ENCODE measurements around the gene KIAA1671.
A peak's percentile ranks its signal among the peaks of the same experiment; 100 is the strongest.

Gene KIAA1671

DNA sequence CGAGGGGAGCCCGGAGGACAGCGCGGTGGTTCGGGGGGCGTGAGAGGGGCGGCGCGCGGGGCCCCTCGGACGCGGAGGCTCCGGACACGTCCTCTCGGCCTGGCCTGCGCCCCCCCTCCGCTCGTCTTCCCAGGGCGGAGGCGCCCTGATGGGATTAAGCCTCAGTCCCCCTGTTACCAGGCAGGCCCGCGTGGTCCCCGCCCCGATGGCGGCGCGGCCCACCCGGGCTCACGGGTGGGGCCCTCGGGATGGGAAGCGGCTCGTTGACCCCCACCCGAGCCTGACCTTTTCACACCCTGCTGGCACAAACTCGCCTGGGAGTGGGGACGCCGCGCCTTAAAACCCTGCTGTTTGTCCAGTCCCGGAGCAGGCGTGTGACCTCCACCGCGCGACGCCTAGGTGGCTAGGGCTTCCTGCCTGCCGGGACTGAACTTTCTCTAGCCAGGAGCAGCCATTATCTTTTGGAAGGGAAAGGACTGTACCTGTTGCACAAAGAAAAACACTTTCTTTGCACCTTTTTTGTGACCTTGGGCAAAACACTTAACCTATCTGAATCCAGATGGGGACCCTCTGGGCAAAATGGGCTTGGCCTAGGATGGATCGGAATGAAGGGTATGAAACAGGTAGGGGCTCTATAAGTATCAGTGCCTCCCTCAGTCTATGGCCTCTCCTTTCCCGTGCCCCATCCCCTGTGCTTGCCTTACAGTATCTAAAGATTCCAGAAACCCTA lies 1.0 kb downstream of the KIAA1671 start:
- peaks cover 5 to 9% of the 10 kb centered on the region in 2 donors for H3K4me1 ChIP-seq (ENCODE audit: control insufficient read depth in 1 of 2, insufficient read depth in 2 of 2, low read length in 2 of 2)
- no peaks in the 10 kb centered on the region for H3K9me3 ChIP-seq (ENCODE audit: control insufficient read depth in 1 of 2, low read length in 2 of 2)
- no peaks in the 10 kb centered on the region for H3K27me3 ChIP-seq (ENCODE audit: low read depth, low read length)
- peak overlapping the region; percentile 91 for H3K27ac ChIP-seq (ENCODE audit: low read length)
- H3K36me3 ChIP-seq (ENCODE audit: control insufficient read depth in 1 of 2, insufficient read depth in 2 of 2, low read length in 2 of 2) = no peaks in the 10 kb centered on the region
- H3K4me3 ChIP-seq (ENCODE audit: low read depth in 1 of 2, low read length in 2 of 2) = peak overlapping the region; percentile 83 to 86

GRCh38 chr22:24954114-24954463 lies 1.6 kb downstream of the KIAA1671 start:
- H3K9me3 ChIP-seq (ENCODE audit: control insufficient read depth in 1 of 2, low read length in 2 of 2) = no peaks in the 10 kb centered on the region
- peaks cover 5 to 9% of the 10 kb centered on the region in 2 donors for H3K4me1 ChIP-seq (ENCODE audit: control insufficient read depth in 1 of 2, insufficient read depth in 2 of 2, low read length in 2 of 2)
- no peaks in the 10 kb centered on the region for H3K27me3 ChIP-seq (ENCODE audit: low read depth, low read length)
- peak overlapping the region; percentile 72 for H3K27ac ChIP-seq (ENCODE audit: low read length)
- peak overlapping the region; percentile 83 to 86 for H3K4me3 ChIP-seq (ENCODE audit: low read depth in 1 of 2, low read length in 2 of 2)
- H3K36me3 ChIP-seq (ENCODE audit: control insufficient read depth in 1 of 2, insufficient read depth in 2 of 2, low read length in 2 of 2) = no peaks in the 10 kb centered on the region

- peaks cover 5 to 9% of the 10 kb centered on the region in 2 donors for H3K4me1 ChIP-seq (ENCODE audit: control insufficient read depth in 1 of 2, insufficient read depth in 2 of 2, low read length in 2 of 2)
- H3K27me3 ChIP-seq (ENCODE audit: low read depth, low read length) = no peaks in the 10 kb centered on the region
- H3K36me3 ChIP-seq (ENCODE audit: control insufficient read depth in 1 of 2, insufficient read depth in 2 of 2, low read length in 2 of 2) = no peaks in the 10 kb centered on the region
- no peak overlapping the region for H3K4me3 ChIP-seq (ENCODE audit: low read depth in 1 of 2, low read length in 2 of 2)
- H3K9me3 ChIP-seq (ENCODE audit: control insufficient read depth in 1 of 2, low read length in 2 of 2) = no peaks in the 10 kb centered on the region
- no peak overlapping the region for H3K27ac ChIP-seq (ENCODE audit: low read length)
Measured at GRCh38 chr22:24954856-24955255, 2.3 kb downstream of the KIAA1671 start.

- Histone ChIP-seq H3K27ac (ENCODE audit: low read length) (no peak overlapping the region), H3K4me1 (ENCODE audit: control insufficient read depth in 1 of 2, insufficient read depth in 2 of 2, low read length in 2 of 2) (peaks cover 5 to 9% of the 10 kb centered on the region in 2 donors), H3K4me3 (ENCODE audit: low read depth in 1 of 2, low read length in 2 of 2) (no peak overlapping the region), H3K9me3 (ENCODE audit: control insufficient read depth in 1 of 2, low read length in 2 of 2) (no peaks in the 10 kb centered on the region), H3K27me3 (ENCODE audit: low read depth, low read length) (no peaks in the 10 kb centered on the region), H3K36me3 (ENCODE audit: control insufficient read depth in 1 of 2, insufficient read depth in 2 of 2, low read length in 2 of 2) (no peaks in the 10 kb centered on the region)
Measured at GRCh38 chr22:24957043-24957442, 4.5 kb downstream of the KIAA1671 start.

GRCh38 chr22:24961217-24961844 lies 8.8 kb downstream of the KIAA1671 start:
- Histone ChIP-seq H3K4me1 (ENCODE audit: control insufficient read depth in 1 of 2, insufficient read depth in 2 of 2, low read length in 2 of 2) (no peaks in the 10 kb centered on the region), H3K9me3 (ENCODE audit: control insufficient read depth in 1 of 2, low read length in 2 of 2) (no peaks in the 10 kb centered on the region), H3K27me3 (ENCODE audit: low read depth, low read length) (no peaks in the 10 kb centered on the region), H3K4me3 (ENCODE audit: low read depth in 1 of 2, low read length in 2 of 2) (no peak overlapping the region), H3K36me3 (ENCODE audit: control insufficient read depth in 1 of 2, insufficient read depth in 2 of 2, low read length in 2 of 2) (no peaks in the 10 kb centered on the region), H3K27ac (ENCODE audit: low read length) (no peak overlapping the region)

DNA sequence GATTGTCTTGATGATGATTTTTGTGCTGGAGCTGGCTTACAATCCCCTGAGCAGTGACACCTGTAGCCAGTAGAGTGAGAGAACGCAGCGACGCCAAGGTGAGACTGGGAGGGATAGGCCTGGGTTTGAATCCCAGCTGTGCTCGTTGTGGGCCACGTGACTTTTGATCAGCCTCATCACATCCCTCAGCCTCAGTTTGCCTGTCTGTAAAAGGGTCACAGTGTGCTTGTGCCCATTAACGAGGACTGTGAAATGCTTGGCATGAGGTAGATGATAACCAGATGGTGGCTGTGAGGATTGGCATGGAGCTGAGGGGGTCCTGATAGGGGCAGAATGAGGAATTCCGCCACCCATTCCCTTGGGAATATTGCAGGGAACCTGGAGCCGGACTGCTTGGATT lies 9.6 kb downstream of the KIAA1671 start:
- Histone ChIP-seq H3K36me3 (ENCODE audit: control insufficient read depth in 1 of 2, insufficient read depth in 2 of 2, low read length in 2 of 2) (no peaks in the 10 kb centered on the region), H3K27me3 (ENCODE audit: low read depth, low read length) (no peaks in the 10 kb centered on the region), H3K9me3 (ENCODE audit: control insufficient read depth in 1 of 2, low read length in 2 of 2) (no peaks in the 10 kb centered on the region), H3K4me3 (ENCODE audit: low read depth in 1 of 2, low read length in 2 of 2) (no peak overlapping the region), H3K4me1 (ENCODE audit: control insufficient read depth in 1 of 2, insufficient read depth in 2 of 2, low read length in 2 of 2) (no peaks in the 10 kb centered on the region), H3K27ac (ENCODE audit: low read length) (no peak overlapping the region)

DNA sequence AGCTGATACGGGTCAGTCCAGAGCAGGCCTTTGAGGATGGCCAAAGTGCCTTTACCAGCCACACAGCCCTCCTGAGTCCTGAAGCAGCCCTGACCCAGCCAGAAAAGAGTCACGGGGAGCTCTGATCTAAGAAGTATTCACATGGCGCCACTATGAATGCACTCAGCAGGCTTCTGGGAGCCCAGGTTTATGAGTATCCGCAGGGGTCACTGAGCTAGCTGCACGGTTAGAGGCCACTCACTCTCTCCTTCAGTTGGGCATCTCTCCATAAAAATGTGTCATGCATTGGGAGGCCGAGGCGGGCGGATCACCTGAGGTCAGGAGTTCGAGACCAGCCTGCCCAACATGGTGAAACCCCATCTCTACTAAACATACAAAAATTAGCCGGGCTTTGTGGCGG lies 10.3 kb downstream of the KIAA1671 start:
- H3K27me3 ChIP-seq (ENCODE audit: low read depth, low read length) = no peaks in the 10 kb centered on the region
- H3K9me3 ChIP-seq (ENCODE audit: control insufficient read depth in 1 of 2, low read length in 2 of 2) = no peaks in the 10 kb centered on the region
- no peaks in the 10 kb centered on the region for H3K36me3 ChIP-seq (ENCODE audit: control insufficient read depth in 1 of 2, insufficient read depth in 2 of 2, low read length in 2 of 2)
- no peak overlapping the region for H3K4me3 ChIP-seq (ENCODE audit: low read depth in 1 of 2, low read length in 2 of 2)
- H3K4me1 ChIP-seq (ENCODE audit: control insufficient read depth in 1 of 2, insufficient read depth in 2 of 2, low read length in 2 of 2) = no peaks in the 10 kb centered on the region
- no peak overlapping the region for H3K27ac ChIP-seq (ENCODE audit: low read length)

DNA sequence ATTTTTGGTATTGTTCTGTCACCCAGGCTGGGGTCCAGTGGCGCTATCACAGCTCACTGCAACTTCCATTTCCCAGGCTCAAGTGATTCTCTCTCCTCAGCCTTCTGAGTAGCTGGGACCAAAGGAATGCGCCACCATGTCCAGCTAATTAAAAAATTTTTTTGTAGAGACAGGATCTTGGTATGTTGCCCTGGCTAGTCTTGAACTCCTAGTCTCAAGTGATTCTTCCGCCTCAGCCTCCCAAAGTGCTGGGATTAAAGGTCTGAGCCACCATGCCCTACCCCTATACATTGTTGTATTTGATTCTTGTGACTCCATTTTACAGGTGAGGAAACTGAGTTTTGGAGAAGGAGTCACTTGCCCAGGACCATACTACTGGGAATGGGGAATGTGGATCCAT lies 11.9 kb downstream of the KIAA1671 start:
- Histone ChIP-seq H3K9me3 (ENCODE audit: control insufficient read depth in 1 of 2, low read length in 2 of 2) (no peaks in the 10 kb centered on the region), H3K36me3 (ENCODE audit: control insufficient read depth in 1 of 2, insufficient read depth in 2 of 2, low read length in 2 of 2) (no peaks in the 10 kb centered on the region), H3K27ac (ENCODE audit: low read length) (no peak overlapping the region), H3K4me3 (ENCODE audit: low read depth in 1 of 2, low read length in 2 of 2) (no peak overlapping the region), H3K4me1 (ENCODE audit: control insufficient read depth in 1 of 2, insufficient read depth in 2 of 2, low read length in 2 of 2) (no peaks in the 10 kb centered on the region), H3K27me3 (ENCODE audit: low read depth, low read length) (no peaks in the 10 kb centered on the region)

DNA sequence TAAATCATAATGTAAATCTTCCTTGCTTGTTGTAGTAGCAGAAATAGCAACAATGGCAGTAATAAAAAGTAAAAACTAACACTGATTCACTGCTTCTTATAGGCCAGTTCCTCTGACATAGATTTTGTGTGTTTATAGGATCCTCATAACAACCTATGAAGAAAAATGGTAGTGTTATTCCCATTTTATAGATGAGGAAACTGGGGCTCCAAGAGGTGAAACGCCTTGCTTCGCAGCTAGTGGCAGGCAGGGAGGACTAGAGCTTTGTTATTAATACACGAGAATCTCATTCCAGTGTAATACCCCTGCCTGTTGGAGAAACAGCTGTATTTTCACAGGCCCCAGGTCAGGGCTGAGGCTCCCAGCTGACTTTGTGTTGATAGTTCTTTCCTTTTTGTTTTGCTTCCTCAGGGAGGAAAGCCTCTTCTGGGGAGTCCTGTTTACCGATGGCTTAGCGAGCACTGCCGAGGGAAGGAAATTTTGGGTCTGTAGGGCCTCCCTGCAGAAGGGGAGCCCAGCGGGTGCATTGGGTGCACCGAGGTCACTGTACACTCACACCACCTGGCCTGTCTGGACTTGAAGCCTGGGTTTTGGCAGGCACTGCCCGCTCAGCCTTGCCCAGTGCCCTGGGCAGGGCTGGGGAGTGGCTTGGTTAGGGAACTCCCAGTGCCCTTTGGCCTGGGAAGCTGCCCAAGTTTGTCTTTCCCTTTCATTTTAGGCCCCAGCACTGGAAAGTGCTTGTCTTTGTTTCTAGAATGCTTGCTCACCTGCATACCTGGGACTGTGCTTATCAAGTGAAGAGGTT lies 13.5 kb downstream of the KIAA1671 start:
- no peaks in the 10 kb centered on the region for H3K9me3 ChIP-seq (ENCODE audit: control insufficient read depth in 1 of 2, low read length in 2 of 2)
- no peaks in the 10 kb centered on the region for H3K27me3 ChIP-seq (ENCODE audit: low read depth, low read length)
- H3K4me1 ChIP-seq (ENCODE audit: control insufficient read depth in 1 of 2, insufficient read depth in 2 of 2, low read length in 2 of 2) = peaks cover 0 to 7% of the 10 kb centered on the region in 2 donors
- peak overlapping the region; percentile 75 for H3K27ac ChIP-seq (ENCODE audit: low read length)
- H3K36me3 ChIP-seq (ENCODE audit: control insufficient read depth in 1 of 2, insufficient read depth in 2 of 2, low read length in 2 of 2) = no peaks in the 10 kb centered on the region
- no peak overlapping the region for H3K4me3 ChIP-seq (ENCODE audit: low read depth in 1 of 2, low read length in 2 of 2)

- H3K27me3 ChIP-seq (ENCODE audit: low read depth, low read length) = no peaks in the 10 kb centered on the region
- H3K4me3 ChIP-seq (ENCODE audit: low read depth in 1 of 2, low read length in 2 of 2) = no peak overlapping the region
- peaks cover 0 to 7% of the 10 kb centered on the region in 2 donors for H3K4me1 ChIP-seq (ENCODE audit: control insufficient read depth in 1 of 2, insufficient read depth in 2 of 2, low read length in 2 of 2)
- no peaks in the 10 kb centered on the region for H3K9me3 ChIP-seq (ENCODE audit: control insufficient read depth in 1 of 2, low read length in 2 of 2)
- H3K36me3 ChIP-seq (ENCODE audit: control insufficient read depth in 1 of 2, insufficient read depth in 2 of 2, low read length in 2 of 2) = no peaks in the 10 kb centered on the region
- H3K27ac ChIP-seq (ENCODE audit: low read length) = peak overlapping the region; percentile 21
Measured at GRCh38 chr22:24968066-24968561, 15.6 kb downstream of the KIAA1671 start.

DNA sequence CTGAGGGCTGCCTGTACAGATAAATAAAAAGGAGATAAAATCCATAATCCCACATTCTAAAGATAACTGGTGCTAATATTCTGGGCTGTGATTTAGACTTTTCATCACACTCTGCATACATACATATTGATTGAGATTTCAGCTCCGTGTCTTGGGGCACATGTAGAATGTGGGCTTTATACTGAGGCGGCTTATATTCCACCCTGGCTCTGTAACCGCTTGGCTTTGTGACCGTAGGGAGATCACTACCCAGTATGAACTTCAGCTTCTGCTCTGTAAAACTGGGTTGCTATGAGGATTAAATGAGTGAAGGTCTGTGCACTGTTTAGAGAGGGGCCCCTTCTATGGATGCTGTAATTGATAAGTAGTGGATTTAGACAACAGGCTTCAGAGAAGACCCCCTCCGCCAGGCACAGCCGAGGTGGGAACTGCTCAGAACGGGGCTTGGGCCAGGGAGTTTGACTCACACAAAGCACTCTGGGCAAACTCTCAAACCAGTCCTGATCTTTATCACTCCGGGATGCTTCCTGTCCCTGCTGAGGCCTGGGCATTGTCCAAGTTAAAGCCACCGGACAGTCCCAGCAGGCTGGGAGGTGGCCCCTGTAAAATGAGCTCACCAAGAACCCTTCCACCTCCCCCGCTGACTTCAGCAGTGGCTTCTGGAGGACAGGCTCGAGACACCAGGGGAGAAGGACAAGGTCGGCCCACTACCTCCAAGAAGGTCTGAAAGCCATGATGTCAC lies 17.2 kb downstream of the KIAA1671 start:
- no peaks in the 10 kb centered on the region for H3K27me3 ChIP-seq (ENCODE audit: low read depth, low read length)
- H3K4me1 ChIP-seq (ENCODE audit: control insufficient read depth in 1 of 2, insufficient read depth in 2 of 2, low read length in 2 of 2) = peaks cover 0 to 7% of the 10 kb centered on the region in 2 donors
- H3K27ac ChIP-seq (ENCODE audit: low read length) = peak overlapping the region; percentile 46
- no peak overlapping the region for H3K4me3 ChIP-seq (ENCODE audit: low read depth in 1 of 2, low read length in 2 of 2)
- no peaks in the 10 kb centered on the region for H3K36me3 ChIP-seq (ENCODE audit: control insufficient read depth in 1 of 2, insufficient read depth in 2 of 2, low read length in 2 of 2)
- no peaks in the 10 kb centered on the region for H3K9me3 ChIP-seq (ENCODE audit: control insufficient read depth in 1 of 2, low read length in 2 of 2)
